Liver (tissue), 9 donors: ENCODE results near the gene MAPK8. TPM values are rescaled to one million over a fixed set of nuclear protein-coding genes. Genes with fewer than 3 reads are reported as not detected.

Experiments used
- DNase-seq: peaks from one replicate; pipeline ENCODE4 v3.0.0-alpha.2; 2017; ENCODE audit warnings: low spot score
- H3K27ac ChIP-seq, 2 donors: one replicate each; pipeline ENCODE4 v1.7.0; 2013; ENCODE audit warnings: inconsistent platforms in 2 of 2, low read length in 2 of 2, control low read depth in 1 of 2, low read depth in 1 of 2, mild to moderate bottlenecking in 1 of 2
- H3K27me3 ChIP-seq, 4 donors: one replicate each; pipeline versions ENCODE4 v1.6.1 to v1.7.0; 2013; ENCODE audit warnings: low read length in 3 of 4, inconsistent platforms in 1 of 4, mild to moderate bottlenecking in 1 of 4, moderate library complexity in 1 of 4; ENCODE audit not compliant: control insufficient read depth in 4 of 4, insufficient read depth in 4 of 4
- H3K36me3 ChIP-seq, 4 donors: one replicate each; pipeline versions ENCODE4 v1.6.1 to v1.7.0; 2013; ENCODE audit warnings: low read length in 3 of 4, mild to moderate bottlenecking in 3 of 4, low read depth in 1 of 4, moderate library complexity in 1 of 4; ENCODE audit not compliant: control insufficient read depth in 4 of 4, insufficient read depth in 3 of 4
- H3K4me1 ChIP-seq, 4 donors: one replicate each; pipeline versions ENCODE4 v1.6.1 to v1.7.0; 2013; ENCODE audit warnings: low read length in 3 of 4, mild to moderate bottlenecking in 3 of 4, moderate library complexity in 1 of 4; ENCODE audit not compliant: control insufficient read depth in 4 of 4, insufficient read depth in 4 of 4
- H3K4me3 ChIP-seq, 3 donors: one replicate each; pipeline versions ENCODE4 v1.6.1 to v1.7.0; 2013; ENCODE audit warnings: low read length in 3 of 3, control low read depth in 1 of 3, low read depth in 1 of 3, mild to moderate bottlenecking in 1 of 3
- H3K9ac ChIP-seq, 2 donors: one replicate each; pipeline ENCODE4 v1.7.0; 2013; ENCODE audit warnings: low read length in 2 of 2, mild to moderate bottlenecking in 2 of 2, moderate library complexity in 2 of 2, control low read depth in 1 of 2, low read depth in 1 of 2
- H3K9me3 ChIP-seq, 4 donors: one replicate each; pipeline versions ENCODE4 v1.6.1 to v1.7.0; 2013; ENCODE audit warnings: low read length in 3 of 4; ENCODE audit not compliant: control insufficient read depth in 4 of 4
- EGR1 ChIP-seq, 2 donors: IDR thresholded peaks; 2 replicates each; pipeline ENCODE4 v1.6.1; 2016 to 2018; ENCODE audit warnings: antibody characterized with exemption in 2 of 2, low read depth in 2 of 2
- FOXA1 ChIP-seq: IDR thresholded peaks from 2 replicates; pipeline ENCODE4 v1.6.1; 2016; ENCODE audit warnings: antibody characterized with exemption
- FOXA2 ChIP-seq: IDR thresholded peaks from 2 replicates; pipeline ENCODE4 v1.6.1; 2016; ENCODE audit warnings: antibody characterized with exemption
- GABPA ChIP-seq, 2 donors: IDR thresholded peaks in 1 of 2; conservative IDR thresholded peaks in 1 of 2; 2 replicates each; pipeline ENCODE4 v1.6.1; 2016; ENCODE audit warnings: antibody characterized with exemption in 2 of 2, mild to moderate bottlenecking in 1 of 2, moderate library complexity in 1 of 2
- HNF4A ChIP-seq, 2 donors: conservative IDR thresholded peaks; 2 replicates each; pipeline ENCODE4 v1.6.1; 2016; ENCODE audit warnings: antibody characterized with exemption in 2 of 2, mild to moderate bottlenecking in 2 of 2
- HNF4G ChIP-seq: IDR thresholded peaks from 2 replicates; pipeline ENCODE4 v1.6.1; 2016; ENCODE audit warnings: antibody characterized with exemption
- JUND ChIP-seq, 2 donors: IDR thresholded peaks; 2 replicates each; pipeline ENCODE4 v1.6.1; 2016; ENCODE audit warnings: antibody characterized with exemption in 2 of 2
- NR2F2 ChIP-seq: IDR thresholded peaks from 2 replicates; pipeline ENCODE4 v1.6.1; 2016; ENCODE audit warnings: antibody characterized with exemption
- RAD21 ChIP-seq, 2 donors: IDR thresholded peaks; 2 replicates each; pipeline ENCODE4 v1.6.1; 2016; ENCODE audit warnings: antibody characterized with exemption in 2 of 2, mild to moderate bottlenecking in 2 of 2
- RXRA ChIP-seq, 2 donors: IDR thresholded peaks; 2 replicates each; pipeline ENCODE4 v1.6.1; 2017 to 2018; ENCODE audit warnings: antibody characterized with exemption in 2 of 2, mild to moderate bottlenecking in 1 of 2
- SP1 ChIP-seq: IDR thresholded peaks from 2 replicates; pipeline ENCODE4 v1.6.1; 2018; ENCODE audit warnings: antibody characterized with exemption, mild to moderate bottlenecking
- TAF1 ChIP-seq: conservative IDR thresholded peaks from 2 replicates; pipeline ENCODE4 v1.6.1; 2016; ENCODE audit warnings: antibody characterized with exemption, mild to moderate bottlenecking
- YY1 ChIP-seq: IDR thresholded peaks from 2 replicates; pipeline ENCODE4 v1.6.1; 2016; ENCODE audit warnings: antibody characterized with exemption, mild to moderate bottlenecking
- WGBS: extraction: QIAGEN DNeasy Blood & Tissue Kit; methylation state at CpG from one replicate; pipeline ENCODE4 v1.1.7; 2013; 5-methylcytosine and 5-hydroxymethylcytosine counted together
- polyA plus RNA-seq, 2 donors: library from polyadenylated mRNA; stranded (reverse) in 1 of 2; unstranded in 1 of 2; fragments of 200-250 nt in 1 of 2; fragments of >200 nt in 1 of 2; fragmentation: Nextera tagmentation in 1 of 2; extraction: Ambion mirVana in 1 of 2; gene quantifications; one replicate each; pipeline versions ENCODE4 v1.2.1 to v1.2.3, GENCODE V29; 2013 to 2015
- total RNA-seq, 2 donors: library from RNA; depleted of rRNA; stranded (reverse); fragments of >200 nt; gene quantifications; one replicate each; pipeline ENCODE4 v1.2.3, GENCODE V29; 2014
- TF ChIP-seq, protein P1 (sequence below): IDR thresholded peaks from 2 replicates; pipeline ENCODE4 v1.6.1; 2016; ENCODE audit warnings: antibody characterized with exemption
- TF ChIP-seq, protein P2 (sequence below): IDR thresholded peaks from 2 replicates; pipeline ENCODE4 v1.6.1; 2016; ENCODE audit warnings: antibody characterized with exemption
- TF ChIP-seq, protein P3 (sequence below): IDR thresholded peaks from 2 replicates; pipeline ENCODE4 v1.6.1; 2016; ENCODE audit warnings: antibody characterized with exemption
- TF ChIP-seq, protein P4 (sequence below): IDR thresholded peaks from 2 replicates; pipeline ENCODE4 v1.6.1; 2016; ENCODE audit warnings: antibody characterized with exemption, mild to moderate bottlenecking
- TF ChIP-seq, protein P5 (sequence below): fragments of 150-350 bp; IDR thresholded peaks from 2 replicates; pipeline ENCODE4 v1.5.1; 2017; ENCODE audit warnings: improper control_type of control experiment, low read depth, low read length; ENCODE audit not compliant: missing input control
- donor health status: healthy.
- donor health status: healthy.
- donor health status: healthy.
- donor health status: healthy.
- donor health status: healthy.

Gene MAPK8
- total and polyA plus RNA-seq, 4 donors = 14.9 to 51.6 (median 24.8) TPM

DNA sequence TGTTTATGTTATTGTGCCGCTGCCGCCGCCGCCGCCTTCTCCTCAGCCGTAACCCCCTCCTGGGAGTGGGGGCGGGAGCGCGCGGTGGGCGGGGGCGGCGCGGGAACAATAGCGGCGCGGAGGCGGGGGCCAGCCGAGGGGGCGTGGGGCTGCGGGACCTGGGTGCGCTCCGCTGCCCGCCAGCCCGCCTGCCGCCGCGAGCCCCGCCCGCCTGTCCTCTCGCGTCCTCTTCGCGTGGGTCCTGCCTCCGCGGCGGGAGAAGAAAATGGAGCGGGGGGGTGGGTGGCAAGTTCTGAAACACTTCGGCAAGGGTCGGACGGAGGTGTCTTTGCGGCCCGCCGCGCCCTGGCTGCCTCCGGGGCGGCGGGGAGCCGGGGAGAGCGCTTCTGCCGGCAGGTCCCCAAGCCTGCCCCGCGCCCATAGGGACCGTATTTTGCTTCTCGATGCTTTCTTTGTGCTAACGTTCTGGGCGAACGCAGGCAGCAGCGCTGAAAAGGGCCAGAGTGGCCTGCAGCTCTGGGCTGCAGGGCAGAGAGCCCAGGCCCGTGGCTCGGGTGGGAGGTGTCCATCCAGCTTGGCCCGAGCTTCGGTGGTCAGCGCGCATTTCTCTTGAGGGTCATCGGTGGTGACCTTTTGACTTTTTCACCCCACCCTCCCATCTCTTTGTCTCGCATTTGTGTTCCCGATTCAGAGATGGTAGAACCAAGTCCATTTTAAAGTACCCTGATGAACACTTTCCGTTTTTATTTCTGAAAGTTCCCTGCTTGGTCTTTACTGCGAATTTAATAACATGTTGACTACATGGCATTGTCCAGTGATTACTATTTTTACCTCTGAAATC lies 613 bp downstream of the MAPK8 start:
- peak overlapping the region; percentile 13 to 38 for H3K9ac ChIP-seq

DNA sequence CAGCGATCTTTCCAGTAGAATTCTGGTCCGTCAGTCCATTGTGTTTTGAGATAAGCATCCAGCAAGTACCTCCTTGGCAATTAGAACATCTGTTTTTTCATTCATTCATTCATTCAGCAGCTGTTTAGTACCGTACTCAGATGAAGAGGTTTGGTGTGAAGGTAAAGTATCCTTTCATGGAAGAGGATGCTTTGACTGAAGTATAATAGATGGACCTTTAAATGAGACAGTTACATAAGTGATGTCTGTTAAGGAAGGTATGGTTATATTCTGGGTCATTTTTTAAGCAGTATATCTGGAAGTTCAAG lies 1.2 kb downstream of the MAPK8 start:
- peaks cover 5 to 30% (median 24%) of the 10 kb centered on the region in 4 donors for H3K4me1 ChIP-seq
- H3K9ac ChIP-seq = peak overlapping the region; percentile 13 to 38
- no peaks in the 10 kb centered on the region for H3K9me3 ChIP-seq
- no peak overlapping the region for H3K27ac ChIP-seq
- TF ChIP-seq HNF4G (no peak), YY1 (no peak), GABPA (IDR thresholded peaks at IDR 0.05 in 1 of 2, conservative IDR thresholded peaks at IDR 0.05 in 1 of 2) (no peak)
- no peaks in the 10 kb centered on the region for H3K27me3 ChIP-seq
- peak overlapping the region in 2 of 3 donors; percentile 36 to 97 for H3K4me3 ChIP-seq
- peaks cover 0 to 1% (median 0%) of the 10 kb centered on the region in 4 donors for H3K36me3 ChIP-seq
- WGBS = 27% methylated on average over 3 of the region's 3 CpGs
- DNase-seq = no peak

More for the DNA sequence above, 613 bp downstream of the MAPK8 start:
- peak overlapping the region; percentile 67 to 97 (median 80) for H3K4me3 ChIP-seq
- no peaks in the 10 kb centered on the region for H3K9me3 ChIP-seq
- DNase-seq = no peak
- H3K4me1 ChIP-seq = peaks cover 5 to 30% (median 24%) of the 10 kb centered on the region in 4 donors
- TF ChIP-seq EGR1 (IDR thresholded peaks at IDR 0.05; ENCODE audit: low read depth in 2 of 2) = no peak
- no peak for TF ChIP-seq GABPA (IDR thresholded peaks at IDR 0.05 in 1 of 2, conservative IDR thresholded peaks at IDR 0.05 in 1 of 2)
- peak; percentile 75 for TF ChIP-seq NR2F2
- peak; percentile 16 for TF ChIP-seq YY1
- TF ChIP-seq, protein P1, sequence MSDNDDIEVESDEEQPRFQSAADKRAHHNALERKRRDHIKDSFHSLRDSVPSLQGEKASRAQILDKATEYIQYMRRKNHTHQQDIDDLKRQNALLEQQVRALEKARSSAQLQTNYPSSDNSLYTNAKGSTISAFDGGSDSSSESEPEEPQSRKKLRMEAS = no peak
- WGBS = 1% methylated on average over 70 of the region's 70 CpGs
- no peaks in the 10 kb centered on the region for H3K27me3 ChIP-seq
- H3K36me3 ChIP-seq = peaks cover 0 to 1% (median 0%) of the 10 kb centered on the region in 4 donors
- peak overlapping the region; percentile 83 to 95 for H3K27ac ChIP-seq

DNA sequence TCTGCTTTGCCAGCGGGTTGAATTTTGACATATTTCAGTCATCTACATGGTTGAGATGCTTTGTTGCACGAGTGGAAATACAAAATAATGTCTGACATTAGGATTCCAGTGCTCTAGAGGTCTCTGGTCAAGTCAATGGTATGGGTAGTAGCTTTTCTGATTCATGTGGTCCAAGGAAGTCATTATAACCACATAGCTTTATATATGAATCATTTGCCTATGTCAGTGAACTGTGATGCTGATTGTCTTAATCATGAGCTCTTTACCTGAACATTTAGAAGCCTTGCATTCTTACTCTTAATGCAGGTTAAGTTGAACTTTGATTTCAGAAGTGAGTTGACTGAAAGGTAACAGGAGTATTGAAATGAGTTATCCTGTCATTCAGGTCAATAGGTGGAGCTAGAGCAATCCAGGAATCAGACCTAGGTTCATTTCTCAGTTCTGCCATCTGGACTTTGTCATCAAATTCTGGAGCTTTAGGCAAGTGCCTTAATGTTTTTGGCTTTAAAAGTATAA lies 3.3 kb downstream of the MAPK8 start:
- peak overlapping the region in 1 of 2 donors; percentile 18 for H3K27ac ChIP-seq
- 52% methylated on average over 2 of the region's 2 CpGs for WGBS
- H3K9me3 ChIP-seq = no peaks in the 10 kb centered on the region
- H3K27me3 ChIP-seq = no peaks in the 10 kb centered on the region
- peaks cover 5 to 30% (median 24%) of the 10 kb centered on the region in 4 donors for H3K4me1 ChIP-seq
- no peak overlapping the region for H3K4me3 ChIP-seq
- peaks cover 0 to 1% (median 0%) of the 10 kb centered on the region in 4 donors for H3K36me3 ChIP-seq
- H3K9ac ChIP-seq = no peak overlapping the region
- TF ChIP-seq GABPA (IDR thresholded peaks at IDR 0.05 in 1 of 2, conservative IDR thresholded peaks at IDR 0.05 in 1 of 2) = no peak
- TF ChIP-seq TAF1 = no peak
- TF ChIP-seq, protein P2, sequence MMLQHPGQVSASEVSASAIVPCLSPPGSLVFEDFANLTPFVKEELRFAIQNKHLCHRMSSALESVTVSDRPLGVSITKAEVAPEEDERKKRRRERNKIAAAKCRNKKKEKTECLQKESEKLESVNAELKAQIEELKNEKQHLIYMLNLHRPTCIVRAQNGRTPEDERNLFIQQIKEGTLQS = no peak
- TF ChIP-seq, protein P3, sequence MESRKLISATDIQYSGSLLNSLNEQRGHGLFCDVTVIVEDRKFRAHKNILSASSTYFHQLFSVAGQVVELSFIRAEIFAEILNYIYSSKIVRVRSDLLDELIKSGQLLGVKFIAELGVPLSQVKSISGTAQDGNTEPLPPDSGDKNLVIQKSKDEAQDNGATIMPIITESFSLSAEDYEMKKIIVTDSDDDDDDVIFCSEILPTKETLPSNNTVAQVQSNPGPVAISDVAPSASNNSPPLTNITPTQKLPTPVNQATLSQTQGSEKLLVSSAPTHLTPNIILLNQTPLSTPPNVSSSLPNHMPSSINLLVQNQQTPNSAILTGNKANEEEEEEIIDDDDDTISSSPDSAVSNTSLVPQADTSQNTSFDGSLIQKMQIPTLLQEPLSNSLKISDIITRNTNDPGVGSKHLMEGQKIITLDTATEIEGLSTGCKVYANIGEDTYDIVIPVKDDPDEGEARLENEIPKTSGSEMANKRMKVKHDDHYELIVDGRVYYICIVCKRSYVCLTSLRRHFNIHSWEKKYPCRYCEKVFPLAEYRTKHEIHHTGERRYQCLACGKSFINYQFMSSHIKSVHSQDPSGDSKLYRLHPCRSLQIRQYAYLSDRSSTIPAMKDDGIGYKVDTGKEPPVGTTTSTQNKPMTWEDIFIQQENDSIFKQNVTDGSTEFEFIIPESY = no peak
- peak; percentile 18 for TF ChIP-seq YY1
- peak; percentile 72 to 84 for TF ChIP-seq RXRA (IDR thresholded peaks at IDR 0.05)
- TF ChIP-seq, protein P4, sequence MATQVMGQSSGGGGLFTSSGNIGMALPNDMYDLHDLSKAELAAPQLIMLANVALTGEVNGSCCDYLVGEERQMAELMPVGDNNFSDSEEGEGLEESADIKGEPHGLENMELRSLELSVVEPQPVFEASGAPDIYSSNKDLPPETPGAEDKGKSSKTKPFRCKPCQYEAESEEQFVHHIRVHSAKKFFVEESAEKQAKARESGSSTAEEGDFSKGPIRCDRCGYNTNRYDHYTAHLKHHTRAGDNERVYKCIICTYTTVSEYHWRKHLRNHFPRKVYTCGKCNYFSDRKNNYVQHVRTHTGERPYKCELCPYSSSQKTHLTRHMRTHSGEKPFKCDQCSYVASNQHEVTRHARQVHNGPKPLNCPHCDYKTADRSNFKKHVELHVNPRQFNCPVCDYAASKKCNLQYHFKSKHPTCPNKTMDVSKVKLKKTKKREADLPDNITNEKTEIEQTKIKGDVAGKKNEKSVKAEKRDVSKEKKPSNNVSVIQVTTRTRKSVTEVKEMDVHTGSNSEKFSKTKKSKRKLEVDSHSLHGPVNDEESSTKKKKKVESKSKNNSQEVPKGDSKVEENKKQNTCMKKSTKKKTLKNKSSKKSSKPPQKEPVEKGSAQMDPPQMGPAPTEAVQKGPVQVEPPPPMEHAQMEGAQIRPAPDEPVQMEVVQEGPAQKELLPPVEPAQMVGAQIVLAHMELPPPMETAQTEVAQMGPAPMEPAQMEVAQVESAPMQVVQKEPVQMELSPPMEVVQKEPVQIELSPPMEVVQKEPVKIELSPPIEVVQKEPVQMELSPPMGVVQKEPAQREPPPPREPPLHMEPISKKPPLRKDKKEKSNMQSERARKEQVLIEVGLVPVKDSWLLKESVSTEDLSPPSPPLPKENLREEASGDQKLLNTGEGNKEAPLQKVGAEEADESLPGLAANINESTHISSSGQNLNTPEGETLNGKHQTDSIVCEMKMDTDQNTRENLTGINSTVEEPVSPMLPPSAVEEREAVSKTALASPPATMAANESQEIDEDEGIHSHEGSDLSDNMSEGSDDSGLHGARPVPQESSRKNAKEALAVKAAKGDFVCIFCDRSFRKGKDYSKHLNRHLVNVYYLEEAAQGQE = peak; percentile 24
- TF ChIP-seq FOXA1 = peak; percentile 50
- peak in 1 of 2 donors; percentile 45 for TF ChIP-seq JUND (IDR thresholded peaks at IDR 0.05)
- TF ChIP-seq, protein P1 = no peak
- TF ChIP-seq FOXA2 = peak; percentile 29
- TF ChIP-seq EGR1 (IDR thresholded peaks at IDR 0.05; ENCODE audit: low read depth in 2 of 2) = no peak
- TF ChIP-seq, protein P5, sequence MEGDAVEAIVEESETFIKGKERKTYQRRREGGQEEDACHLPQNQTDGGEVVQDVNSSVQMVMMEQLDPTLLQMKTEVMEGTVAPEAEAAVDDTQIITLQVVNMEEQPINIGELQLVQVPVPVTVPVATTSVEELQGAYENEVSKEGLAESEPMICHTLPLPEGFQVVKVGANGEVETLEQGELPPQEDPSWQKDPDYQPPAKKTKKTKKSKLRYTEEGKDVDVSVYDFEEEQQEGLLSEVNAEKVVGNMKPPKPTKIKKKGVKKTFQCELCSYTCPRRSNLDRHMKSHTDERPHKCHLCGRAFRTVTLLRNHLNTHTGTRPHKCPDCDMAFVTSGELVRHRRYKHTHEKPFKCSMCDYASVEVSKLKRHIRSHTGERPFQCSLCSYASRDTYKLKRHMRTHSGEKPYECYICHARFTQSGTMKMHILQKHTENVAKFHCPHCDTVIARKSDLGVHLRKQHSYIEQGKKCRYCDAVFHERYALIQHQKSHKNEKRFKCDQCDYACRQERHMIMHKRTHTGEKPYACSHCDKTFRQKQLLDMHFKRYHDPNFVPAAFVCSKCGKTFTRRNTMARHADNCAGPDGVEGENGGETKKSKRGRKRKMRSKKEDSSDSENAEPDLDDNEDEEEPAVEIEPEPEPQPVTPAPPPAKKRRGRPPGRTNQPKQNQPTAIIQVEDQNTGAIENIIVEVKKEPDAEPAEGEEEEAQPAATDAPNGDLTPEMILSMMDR = peak; percentile 29
- TF ChIP-seq HNF4A (conservative IDR thresholded peaks at IDR 0.05) = peak; percentile 91 to 92
- peak; percentile 79 for TF ChIP-seq HNF4G
- TF ChIP-seq NR2F2 = peak; percentile 79
- TF ChIP-seq SP1 = peak; percentile 75
- peak; percentile 60 to 66 for TF ChIP-seq RAD21 (IDR thresholded peaks at IDR 0.05)
- DNase-seq = no peak
